Amniotic epithelial cell (primary cell): ENCODE data around the gene RPTOR.
"Not testable (repeated sequence)": the region's sequence is repeated elsewhere in the genome, so short reads cannot be mapped to it uniquely, and the experiment has no call there.

ENCODE experiments used
- DNase-seq: peaks from one replicate; pipeline ENCODE4 v3.0.0-alpha.2; 2010; ENCODE audit warnings: low read depth

RPTOR gene

DNA sequence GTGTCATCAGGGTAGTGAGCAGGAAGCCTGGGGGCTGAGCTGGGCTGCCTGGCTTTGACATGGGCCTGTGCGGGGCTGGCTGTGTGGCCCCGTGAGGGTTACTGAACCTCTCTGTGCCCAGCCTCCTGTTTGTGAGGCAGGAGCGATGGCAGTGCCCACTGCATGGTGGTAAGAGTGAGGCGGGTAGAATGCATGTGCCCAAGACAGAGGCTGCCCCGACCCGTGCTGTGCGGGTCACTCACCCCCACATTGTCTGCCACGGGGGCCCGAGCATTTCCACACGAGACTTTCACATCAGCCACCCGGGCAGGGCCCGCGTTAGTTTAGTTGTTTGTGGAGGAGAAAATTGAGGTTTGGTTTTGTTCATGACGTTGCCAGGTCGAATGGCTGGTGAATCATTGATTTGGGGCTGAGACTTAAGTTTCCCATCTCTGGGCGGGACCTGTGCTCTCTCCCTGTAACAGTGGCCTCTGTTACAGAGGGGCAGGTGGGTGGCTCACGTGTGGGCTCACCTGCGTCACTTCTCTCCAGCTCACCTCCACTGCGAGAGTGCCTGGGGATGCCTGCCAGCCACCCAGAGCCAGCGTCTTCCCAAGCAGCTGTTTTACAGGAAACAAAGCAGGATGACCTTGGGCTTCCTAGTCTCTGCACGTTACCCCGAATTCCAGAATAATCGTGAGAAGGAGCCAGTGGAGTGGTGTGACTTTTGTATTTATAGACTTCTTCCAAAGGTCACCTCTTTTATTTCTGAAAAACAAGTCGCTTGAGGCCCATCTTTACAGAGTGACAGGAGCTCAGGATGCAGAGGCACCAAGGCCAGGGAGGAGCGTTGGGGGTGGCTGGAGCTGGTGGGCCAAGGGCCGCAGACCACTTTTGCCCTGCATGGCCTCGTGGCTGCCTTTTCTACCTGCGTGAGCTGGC lies 150.6 kb downstream of the RPTOR start:
- DNase-seq, result no peak

- peak; percentile 20 for DNase-seq
These were observed 151.3 kb downstream of the RPTOR start for GRCh38 chr17:80695979-80696378.

- no peak for DNase-seq
These were observed 151.8 kb downstream of the RPTOR start for GRCh38 chr17:80696456-80696855.

DNA sequence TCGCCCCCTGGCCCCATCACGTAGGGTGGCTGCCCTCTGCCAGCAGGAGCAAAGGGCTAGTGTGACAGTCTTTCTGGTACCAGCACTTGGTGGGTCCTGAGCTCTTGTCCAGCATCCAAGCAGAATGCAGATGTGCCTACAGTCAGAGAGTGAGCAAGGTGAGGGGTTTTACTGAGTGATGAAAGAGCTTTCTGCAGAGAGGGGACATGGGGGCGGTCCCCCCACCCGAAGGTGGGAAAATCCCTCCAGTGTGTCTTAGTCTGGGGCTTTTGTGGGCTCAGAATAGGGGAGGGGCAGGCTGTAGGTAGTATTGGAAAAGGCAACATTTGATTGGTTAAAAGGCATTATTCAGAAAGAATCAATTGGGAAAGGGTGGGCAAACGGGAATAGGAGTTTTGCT lies 152.3 kb downstream of the RPTOR start:
- no peak for DNase-seq

DNA sequence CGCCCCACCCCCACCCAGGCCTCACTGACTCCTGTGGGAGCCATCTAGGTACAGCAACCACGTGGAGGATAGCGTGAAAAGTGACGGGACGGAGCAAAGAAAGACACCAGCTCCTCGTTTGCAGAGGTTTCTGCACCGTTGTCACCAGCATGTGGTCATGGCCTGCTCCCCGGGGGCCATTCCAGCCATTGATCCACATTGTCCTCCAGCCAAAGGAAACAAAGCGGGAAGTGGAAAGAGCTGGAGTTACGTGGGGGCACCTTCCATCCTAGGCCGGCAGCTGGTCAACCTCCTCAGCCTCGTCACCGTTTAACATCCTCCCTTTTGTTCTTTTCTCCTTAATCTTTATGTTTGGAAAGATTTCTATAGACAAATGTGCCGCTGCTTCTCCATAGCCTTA lies 153.7 kb downstream of the RPTOR start:
- no peak for DNase-seq

DNA sequence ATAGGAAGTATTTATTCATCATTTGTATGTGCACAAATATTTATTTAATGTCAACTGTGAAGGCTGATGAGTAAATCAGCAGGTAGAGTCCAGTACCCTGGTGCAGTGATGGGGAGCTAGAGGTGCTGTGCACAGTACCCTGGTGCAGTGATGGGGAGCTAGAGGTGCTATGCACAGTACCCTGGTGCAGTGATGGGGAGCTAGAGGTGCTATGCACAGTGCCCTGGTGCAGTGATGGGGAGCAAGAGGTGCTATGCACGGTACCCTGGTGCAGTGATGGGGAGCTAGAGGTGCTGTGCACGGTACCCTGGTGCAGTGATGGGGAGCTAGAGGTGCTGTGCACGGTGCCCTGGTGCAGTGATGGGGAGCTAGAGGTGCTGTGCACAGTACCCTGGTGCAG lies 154.6 kb downstream of the RPTOR start:
- DNase-seq, result not testable (repeated sequence)

DNA sequence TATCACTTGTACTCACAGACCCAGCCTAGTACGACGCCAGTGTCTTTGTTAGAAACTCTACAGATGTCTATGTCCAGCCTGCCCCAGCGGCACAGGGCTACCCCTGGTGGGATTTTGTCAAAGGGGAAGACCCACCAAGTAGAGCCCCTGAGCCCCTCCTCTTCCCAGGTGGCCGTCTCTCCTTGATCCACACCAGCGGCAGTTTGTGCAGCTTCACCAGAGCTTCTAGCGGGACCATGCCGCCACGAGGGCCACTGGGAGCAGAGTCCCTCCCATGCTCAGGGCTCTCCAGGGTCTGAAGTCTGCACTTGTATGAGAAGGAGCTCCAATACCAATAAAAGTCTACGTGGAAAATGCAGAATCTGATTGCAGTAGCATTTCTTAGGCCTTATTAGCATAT lies 157.1 kb downstream of the RPTOR start:
- no peak for DNase-seq

DNA sequence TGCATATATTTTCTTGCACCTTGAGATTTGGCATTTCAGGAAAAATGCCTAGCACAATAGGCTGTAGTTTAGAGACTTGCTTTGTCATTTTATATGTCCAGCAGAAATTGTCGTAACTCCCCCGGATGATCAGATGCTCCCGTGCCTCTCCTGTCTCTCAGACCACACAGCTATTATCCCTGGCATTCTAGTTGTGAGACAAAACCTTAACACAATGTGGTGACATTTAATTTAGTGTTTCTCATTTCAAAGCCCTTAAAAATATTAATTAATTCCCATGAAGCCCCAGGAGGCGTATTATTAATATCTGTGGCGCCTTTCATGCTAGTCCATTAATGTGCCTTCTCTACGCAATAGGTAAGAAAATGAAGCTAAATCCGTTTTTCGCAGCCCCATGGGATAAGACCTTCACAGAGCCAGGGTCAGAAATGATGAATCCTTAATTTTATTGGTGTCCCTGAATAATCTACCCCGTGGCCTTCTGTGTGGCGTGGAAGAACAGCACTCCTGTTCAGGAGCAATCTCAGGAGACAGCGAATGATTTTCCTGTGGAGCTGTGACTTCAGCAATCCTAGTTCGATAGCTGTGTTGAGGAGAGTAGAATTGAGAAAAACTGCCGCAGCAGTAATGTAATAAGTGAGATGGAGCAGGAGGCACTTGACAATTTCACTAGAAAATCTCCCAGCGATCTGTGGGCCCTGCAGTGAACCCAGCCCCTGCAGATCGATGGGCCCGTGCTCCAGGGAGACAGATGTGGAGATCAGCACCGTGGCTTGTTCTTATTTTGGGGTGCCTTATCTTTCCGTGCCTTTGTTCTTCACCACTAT lies 157.9 kb downstream of the RPTOR start:
- DNase-seq, result no peak

- DNase-seq, result no peak
These were observed 158.5 kb downstream of the RPTOR start for GRCh38 chr17:80703142-80703478.

DNA sequence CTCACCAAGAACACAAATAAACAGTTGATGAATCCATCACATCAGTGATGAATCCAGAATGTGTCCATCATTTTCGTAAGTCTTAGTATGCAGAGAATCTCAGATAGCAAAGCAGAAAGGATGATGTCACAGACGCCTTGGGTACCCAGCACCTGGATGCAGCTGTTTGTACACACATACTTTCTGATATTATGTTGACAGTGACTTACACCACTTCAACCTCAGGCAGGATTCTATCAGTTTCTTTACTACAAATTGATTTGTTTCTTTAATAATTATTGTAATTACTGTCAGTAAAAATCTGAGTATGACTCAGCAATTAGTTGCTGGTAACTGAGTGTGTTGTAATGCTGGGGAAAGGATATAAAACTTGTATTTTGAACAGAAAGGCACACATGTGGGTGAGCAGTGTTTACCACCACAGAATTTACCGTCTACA lies 159.8 kb downstream of the RPTOR start:
- DNase-seq, result peak; percentile 70

- no peak for DNase-seq
These were observed 160.3 kb downstream of the RPTOR start for GRCh38 chr17:80704894-80705293.

GRCh38 chr17:80705988-80706387 lies 161.3 kb downstream of the RPTOR start:
- DNase-seq, result no peak

DNA sequence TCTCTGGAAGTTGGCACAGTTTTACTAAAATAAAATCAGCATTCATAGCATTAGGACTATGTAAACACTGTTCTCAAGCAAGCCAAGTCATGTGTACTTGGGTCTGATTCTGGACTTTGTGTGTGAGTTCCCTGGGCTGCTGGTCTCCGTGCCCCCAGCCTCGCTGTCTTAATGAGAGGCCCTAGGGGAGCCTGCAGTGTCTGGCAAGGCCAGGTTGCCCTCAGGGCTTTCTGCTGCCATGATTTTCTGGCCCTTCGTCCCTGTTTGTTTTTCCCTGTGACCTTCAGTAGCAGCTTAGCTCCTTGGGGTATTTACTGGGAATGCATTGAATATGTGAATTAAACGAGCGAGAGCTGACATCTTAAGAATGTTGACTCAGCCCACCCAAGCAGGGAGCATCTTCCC lies 161.8 kb downstream of the RPTOR start:
- DNase-seq, result no peak

- no peak for DNase-seq
These were observed 163.8 kb downstream of the RPTOR start for GRCh38 chr17:80708480-80708879.

- no peak for DNase-seq
These were observed 164.6 kb downstream of the RPTOR start for GRCh38 chr17:80709090-80709695.

DNA sequence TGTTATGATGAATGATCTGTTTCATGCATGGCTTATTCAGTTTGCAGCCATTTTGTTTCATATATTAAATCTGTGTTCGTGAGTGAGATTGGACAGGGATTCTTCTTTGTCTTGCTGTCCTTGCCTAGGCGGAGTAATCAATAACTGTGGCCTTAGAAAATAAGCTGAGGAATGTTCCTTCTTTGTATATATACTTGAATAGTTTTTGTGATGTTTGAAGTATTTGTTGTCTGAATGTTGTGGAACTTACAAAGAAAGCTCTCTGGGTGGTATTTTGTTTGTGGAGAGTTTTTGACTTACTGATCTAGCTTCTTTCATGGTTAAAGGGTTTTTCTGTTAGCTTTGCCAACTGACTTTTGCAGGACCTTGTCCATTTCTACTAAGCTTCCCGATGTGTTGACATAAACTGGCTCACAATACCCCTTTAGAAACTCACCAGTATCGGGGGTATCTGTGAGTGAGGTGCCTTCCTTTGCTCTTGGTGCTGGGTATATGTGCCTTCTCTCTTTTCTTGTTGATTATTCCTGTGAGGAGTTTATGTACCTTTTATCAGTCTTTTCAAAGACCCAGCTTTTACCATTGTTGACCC lies 166.2 kb downstream of the RPTOR start:
- DNase-seq, result no peak

- DNase-seq, result no peak
These were observed 167.5 kb downstream of the RPTOR start for GRCh38 chr17:80712089-80712488.

- peak; percentile 20 for DNase-seq
These were observed 168.0 kb downstream of the RPTOR start for GRCh38 chr17:80712606-80713005.

GRCh38 chr17:80716986-80717719 lies 172.5 kb downstream of the RPTOR start:
- no peak for DNase-seq

- DNase-seq, result no peak
These were observed 173.1 kb downstream of the RPTOR start for GRCh38 chr17:80717720-80718083.

GRCh38 chr17:80718428-80718827 lies 173.8 kb downstream of the RPTOR start:
- no peak for DNase-seq

DNA sequence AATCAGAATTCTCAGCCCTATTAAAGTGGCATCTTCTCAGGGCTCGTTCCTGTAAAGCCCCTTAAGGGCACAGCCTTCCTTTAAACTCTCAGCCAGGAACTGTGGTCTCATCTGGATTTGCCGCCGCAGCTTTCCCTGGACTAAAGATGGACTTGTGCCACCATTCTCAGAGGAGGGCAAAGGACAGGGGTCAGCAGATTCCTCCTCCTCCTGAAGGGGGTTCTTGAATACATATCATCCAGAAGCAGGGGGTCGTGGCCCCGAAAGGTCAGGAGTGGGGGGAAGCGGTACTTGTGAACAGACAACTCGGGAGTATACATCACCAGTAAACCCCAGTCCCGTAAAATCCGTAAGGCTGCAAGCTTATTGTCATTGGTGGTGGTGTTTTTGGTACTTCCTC lies 174.8 kb downstream of the RPTOR start:
- DNase-seq, result no peak
